ELF-1 (cell line): ENCODE results near the gene SPON1.
"Not testable (repeated sequence)": the region's sequence is repeated elsewhere in the genome, so short reads cannot be mapped to it uniquely, and the experiment has no call there.

ENCODE experiments used
- DNase-seq: peaks from one replicate; pipeline ENCODE4 v3.0.0-alpha.2; 2016; ENCODE audit warnings: low read depth, low spot score

SPON1 gene

GRCh38 chr11:14119357-14119756 is 156.8 kb downstream of the SPON1 start:
- DNase-seq: no peak

- no peak for DNase-seq
These were observed 161.8 kb downstream of the SPON1 start for GRCh38 chr11:14124350-14124749.

- no peak for DNase-seq
These were observed 162.4 kb downstream of the SPON1 start for GRCh38 chr11:14124886-14125285.

GRCh38 chr11:14125529-14125928 is 163.0 kb downstream of the SPON1 start:
- DNase-seq: no peak

- no peak for DNase-seq
These were observed 165.2 kb downstream of the SPON1 start for GRCh38 chr11:14127679-14128078.

- DNase-seq: no peak
These were observed 169.8 kb downstream of the SPON1 start for GRCh38 chr11:14132312-14132711.

GRCh38 chr11:14133381-14133780 is 170.9 kb downstream of the SPON1 start:
- DNase-seq: no peak

GRCh38 chr11:14136561-14136960 is 174.0 kb downstream of the SPON1 start:
- DNase-seq: no peak

GRCh38 chr11:14137284-14137683 is 174.8 kb downstream of the SPON1 start:
- DNase-seq: no peak

- DNase-seq: no peak
These were observed 178.5 kb downstream of the SPON1 start for GRCh38 chr11:14140991-14141390.

GRCh38 chr11:14141676-14142075 is 179.2 kb downstream of the SPON1 start:
- no peak for DNase-seq

- no peak for DNase-seq
These were observed 182.4 kb downstream of the SPON1 start for GRCh38 chr11:14144934-14145333.

GRCh38 chr11:14148653-14149273 is 186.2 kb downstream of the SPON1 start:
- no peak for DNase-seq

GRCh38 chr11:14149683-14150082 is 187.2 kb downstream of the SPON1 start:
- no peak for DNase-seq

GRCh38 chr11:14150878-14151277 is 188.4 kb downstream of the SPON1 start:
- no peak for DNase-seq

GRCh38 chr11:14154103-14154502 is 191.6 kb downstream of the SPON1 start:
- not testable (repeated sequence) for DNase-seq

GRCh38 chr11:14158393-14158792 is 195.9 kb downstream of the SPON1 start:
- no peak for DNase-seq

GRCh38 chr11:14163576-14163975 is 201.1 kb downstream of the SPON1 start:
- DNase-seq: no peak

GRCh38 chr11:14173679-14174078 is 211.2 kb downstream of the SPON1 start:
- DNase-seq: not testable (repeated sequence)

GRCh38 chr11:14179116-14179820 is 216.7 kb downstream of the SPON1 start:
- DNase-seq: no peak

- DNase-seq: no peak
These were observed 218.6 kb downstream of the SPON1 start for GRCh38 chr11:14181121-14181520.

GRCh38 chr11:14182833-14183364 is 220.4 kb downstream of the SPON1 start:
- no peak for DNase-seq
